Stimulated activated CD8-positive, alpha-beta memory T cell treated with anti-CD3 and anti-CD28 coated beads, Interleukin-7, amount 100 ng/mL, for 4 hours (primary cell): ENCODE data around the gene AHCY.
"Not testable (repeated sequence)": the region's sequence is repeated elsewhere in the genome, so short reads cannot be mapped to it uniquely, and the experiment has no call there.

Experiments
- DNase-seq, 2 donors: peaks; one replicate each; pipeline ENCODE4 v3.0.0-alpha.2; 2020; ENCODE audit warnings: low read depth in 2 of 2

Gene AHCY

DNA sequence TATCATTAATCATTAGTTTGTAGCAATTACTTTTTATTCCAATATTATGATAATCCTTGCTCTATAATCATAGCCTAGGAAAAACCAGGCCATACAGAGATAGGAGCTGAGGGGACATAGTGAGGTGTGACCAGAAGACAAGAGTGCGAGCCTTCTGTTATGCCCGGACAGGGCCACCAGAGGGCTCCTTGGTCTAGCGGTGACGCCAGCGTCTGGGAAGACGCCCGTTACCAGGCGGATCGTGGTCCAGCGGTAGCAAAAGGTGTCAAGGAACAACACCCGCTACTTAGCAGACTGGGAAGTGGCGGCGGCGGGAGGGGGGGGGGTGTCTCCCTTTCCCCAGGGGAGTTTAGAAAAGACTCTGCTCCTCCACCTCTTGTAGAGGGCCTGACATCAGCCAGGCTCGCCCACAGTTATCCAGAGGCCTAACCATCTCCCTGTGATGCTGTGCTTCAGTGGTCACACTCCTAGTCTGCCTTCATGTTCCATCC, 4.8 kb downstream of the AHCY start:
- DNase-seq = not testable (repeated sequence)

DNA sequence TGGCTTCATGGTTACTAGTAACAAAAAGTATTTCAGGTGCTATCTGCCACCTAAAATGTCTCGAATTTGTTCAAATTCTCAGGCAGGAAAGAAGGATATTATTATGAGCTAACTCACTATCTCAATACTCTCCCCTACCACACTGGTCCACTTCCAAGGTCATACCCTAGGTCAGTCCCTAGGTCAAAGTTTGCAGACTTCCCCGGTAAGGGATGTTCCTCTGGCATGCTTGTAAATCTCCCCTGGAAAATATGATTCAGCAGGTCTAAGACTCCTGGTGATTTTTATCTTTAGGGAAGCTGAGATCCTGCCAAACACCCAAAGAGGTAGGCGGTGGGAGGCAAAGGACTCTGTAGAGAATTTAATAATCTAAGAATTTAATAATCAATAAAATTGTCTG, 6.7 kb downstream of the AHCY start:
- DNase-seq = no peak

DNA sequence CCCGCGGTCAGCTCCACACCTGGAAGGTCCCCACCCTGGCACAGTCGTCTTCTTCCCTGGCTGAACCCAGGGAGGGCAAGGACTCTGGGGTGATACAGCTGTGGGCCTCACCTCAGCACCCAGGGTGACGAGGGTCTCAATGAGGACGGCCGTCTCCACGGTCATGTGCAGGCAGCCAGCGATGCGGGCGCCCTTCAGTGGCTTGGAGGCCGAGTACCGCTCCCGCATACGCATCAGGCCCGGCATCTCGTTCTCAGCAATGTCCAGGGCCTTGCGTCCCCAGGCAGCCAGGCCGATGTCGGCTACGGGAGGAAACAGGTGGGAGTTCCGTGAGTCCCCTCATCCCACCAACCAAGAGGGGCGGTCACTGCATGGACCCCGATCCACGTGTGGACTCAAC, 7.9 kb downstream of the AHCY start:
- DNase-seq = no peak

DNA sequence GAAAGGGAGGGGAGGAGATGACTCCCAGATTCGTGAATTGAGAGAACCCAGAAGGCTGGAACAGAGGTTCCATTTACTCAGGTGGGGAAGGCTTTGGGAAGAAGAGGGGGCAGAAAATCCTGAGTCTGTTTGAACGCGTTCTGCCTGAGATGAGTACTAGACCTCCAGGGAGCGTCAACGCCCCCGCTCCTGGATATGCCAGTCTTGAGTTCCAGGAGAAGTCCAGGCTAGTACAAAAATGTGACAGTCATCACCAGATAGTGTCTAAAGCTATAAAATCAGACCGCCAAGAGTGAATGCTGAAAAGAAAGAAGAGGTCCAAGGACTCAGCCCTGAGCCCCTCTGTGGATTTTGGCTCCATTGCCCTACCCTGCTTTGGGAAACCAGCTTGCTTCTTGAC, 8.6 kb downstream of the AHCY start:
- DNase-seq = no peak

DNA sequence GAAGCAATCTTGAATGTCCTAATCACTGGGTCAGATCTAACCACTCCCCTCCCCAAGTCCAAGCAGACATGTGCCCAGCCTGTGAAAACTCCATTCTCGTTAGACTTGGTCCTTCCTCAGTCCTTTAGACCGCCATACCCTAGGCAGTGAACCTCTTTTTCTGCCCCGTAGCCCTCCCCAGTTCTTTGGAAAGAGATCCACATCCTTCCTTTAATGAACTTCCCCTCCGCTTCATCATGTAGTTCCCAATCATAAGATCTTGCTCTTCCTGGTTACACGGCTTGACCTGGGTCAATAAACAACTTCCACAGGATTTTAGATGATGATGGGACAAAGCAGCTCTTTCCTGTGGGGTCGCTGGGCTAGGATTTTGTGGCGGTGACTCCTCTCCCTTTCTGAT, 9.6 kb downstream of the AHCY start:
- DNase-seq = no peak

DNA sequence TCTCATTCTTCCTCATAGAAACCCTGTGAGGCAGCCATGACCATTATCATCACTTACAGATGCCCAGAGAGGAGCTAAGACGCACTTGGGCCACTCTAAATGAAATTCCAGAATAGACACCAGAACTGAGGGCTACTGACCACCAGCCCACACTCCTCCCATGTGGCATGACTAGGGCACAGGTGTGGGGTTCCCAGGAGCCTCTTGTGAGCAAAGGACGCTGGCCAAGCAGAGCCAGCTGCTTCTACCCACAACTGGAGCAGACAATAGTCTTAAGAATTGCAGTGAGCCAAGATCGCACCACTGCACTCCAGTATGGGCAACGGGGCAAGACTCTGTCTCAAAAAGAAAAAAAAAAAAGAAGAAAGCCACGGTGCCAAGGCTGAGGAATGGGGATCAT, 10.0 kb downstream of the AHCY start:
- DNase-seq = no peak

DNA sequence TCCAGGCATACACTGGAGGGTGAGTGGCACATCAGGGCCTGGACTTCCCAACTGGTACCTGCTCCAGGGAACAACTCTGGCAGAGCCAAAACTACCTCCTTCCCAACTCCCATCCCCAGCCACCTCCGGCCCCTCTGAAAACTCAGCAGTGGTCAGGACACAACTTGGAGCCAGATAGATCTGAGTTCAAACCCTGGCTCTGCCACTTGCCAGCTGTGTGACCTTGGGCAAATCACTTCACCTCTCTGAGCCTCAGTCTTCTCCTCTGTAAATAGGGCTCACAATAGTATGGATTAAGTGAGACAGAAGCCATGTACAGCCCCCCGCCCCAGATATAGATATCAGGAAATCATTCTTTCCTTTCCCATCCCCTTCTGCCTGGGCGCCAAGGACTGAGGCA, 10.7 kb downstream of the AHCY start:
- no peak for DNase-seq

DNA sequence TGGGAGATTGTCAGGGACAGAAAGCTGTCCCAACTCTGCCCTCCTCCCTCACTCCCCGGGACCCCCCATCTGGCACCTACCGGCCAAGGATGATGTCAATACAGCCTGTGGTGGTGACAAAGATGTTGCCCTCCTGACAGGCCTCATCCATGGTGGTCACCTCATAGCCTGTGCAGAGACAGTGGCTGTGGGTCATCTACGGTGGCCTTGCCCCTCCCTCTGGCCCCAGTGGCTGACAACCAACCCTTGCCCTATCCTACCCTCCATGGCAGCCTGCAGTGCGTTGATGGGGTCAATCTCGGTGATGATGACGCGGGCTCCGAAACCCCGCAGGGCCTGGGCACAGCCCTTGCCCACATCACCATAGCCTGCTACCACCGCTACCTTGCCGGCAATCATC, 12.7 kb downstream of the AHCY start:
- no peak for DNase-seq

DNA sequence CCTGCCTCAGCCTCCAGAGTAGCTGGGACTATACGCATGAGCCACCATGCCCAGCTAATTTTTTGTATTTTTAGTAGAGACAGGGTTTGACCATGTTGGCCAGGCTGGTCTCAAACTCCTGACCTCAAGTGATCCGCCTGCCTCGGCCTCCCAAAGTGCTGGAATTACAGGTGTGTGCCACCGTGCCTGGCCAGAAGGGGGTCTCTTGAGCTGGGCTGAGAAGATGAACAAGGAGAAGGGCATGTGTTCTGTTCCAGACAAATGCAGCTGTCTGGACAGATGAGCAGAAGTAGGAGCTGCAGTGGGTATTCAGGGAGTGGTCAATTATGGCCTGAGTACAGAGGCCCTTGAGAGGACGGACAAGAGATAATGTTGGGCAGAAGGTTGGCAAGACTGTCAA, 15.7 kb downstream of the AHCY start:
- DNase-seq = not testable (repeated sequence)

DNA sequence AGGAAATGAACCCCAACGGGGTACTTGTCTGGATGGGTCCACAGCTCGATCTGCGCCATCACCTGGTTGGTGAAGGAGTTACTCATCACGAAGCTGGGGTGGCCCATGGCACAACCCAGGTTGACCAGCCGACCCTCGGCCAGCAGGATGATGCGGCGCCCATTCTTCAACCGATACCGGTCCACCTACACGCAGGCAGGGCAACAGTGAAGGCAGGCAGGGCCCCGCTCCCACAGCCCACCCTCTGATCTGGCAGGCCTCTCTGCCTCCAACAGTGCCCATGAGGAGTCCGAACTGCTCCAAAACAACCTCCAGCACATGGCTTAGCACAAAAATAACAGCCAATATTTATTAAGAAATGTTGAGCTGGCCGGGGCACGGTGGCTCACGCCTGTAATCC, 17.7 kb downstream of the AHCY start:
- DNase-seq = no peak

DNA sequence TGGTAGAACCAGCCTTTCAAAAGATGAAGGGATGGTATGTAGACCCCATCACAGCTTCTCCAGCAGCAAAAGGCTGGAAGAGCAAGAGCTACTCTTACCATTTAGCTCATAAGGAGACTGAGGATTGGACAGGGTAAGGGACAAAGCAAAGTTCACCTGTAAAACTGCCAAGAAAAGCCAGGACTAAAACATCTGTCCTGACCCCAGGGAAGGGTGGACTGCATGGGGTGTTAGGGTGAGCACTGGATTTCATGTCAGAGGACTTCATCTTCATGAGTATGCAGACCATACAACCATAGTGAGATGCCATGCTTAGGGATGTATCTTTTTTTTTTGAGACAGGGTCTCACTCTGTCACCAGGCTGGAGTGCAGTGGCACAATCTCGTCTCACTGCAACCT, 19.3 kb downstream of the AHCY start:
- DNase-seq = no peak

DNA sequence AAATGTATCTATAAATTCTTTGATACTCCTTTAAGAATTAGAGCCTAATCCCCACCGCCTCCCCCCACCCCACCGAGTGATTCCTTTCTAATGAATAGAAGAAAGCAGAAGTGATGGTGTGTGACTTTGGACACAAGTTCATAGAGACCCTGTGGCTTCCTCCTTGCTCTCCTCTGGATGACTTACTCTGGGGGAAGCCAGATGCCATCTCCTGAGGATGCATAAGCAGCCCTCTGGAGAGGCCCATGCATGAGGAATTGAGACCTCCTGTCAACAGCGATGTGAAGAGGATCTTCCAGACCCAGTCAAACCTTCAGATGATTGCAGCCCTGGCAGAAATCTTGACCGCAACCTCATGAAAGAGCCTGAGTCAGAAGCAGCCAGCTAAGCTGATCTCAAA, 21.1 kb downstream of the AHCY start:
- DNase-seq = no peak

DNA sequence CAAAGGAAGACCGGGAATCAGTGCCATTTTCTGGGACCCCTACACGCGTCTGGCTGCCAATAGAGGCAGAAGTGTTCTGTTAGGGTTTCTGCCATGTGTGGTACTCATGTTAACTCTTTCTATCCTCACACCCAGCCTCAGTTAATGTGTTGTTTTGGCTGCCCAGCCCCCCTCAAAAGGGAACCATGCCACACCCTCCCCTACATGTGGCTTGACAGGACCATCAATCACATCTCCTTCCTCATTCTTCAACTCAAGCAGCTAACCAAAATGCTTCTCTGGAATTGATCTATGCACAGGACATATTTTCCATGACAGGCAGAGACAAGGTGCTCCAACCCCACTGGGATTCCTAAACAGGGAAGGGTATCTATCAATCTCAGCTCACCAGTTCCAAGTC, 22.0 kb downstream of the AHCY start:
- no peak for DNase-seq

DNA sequence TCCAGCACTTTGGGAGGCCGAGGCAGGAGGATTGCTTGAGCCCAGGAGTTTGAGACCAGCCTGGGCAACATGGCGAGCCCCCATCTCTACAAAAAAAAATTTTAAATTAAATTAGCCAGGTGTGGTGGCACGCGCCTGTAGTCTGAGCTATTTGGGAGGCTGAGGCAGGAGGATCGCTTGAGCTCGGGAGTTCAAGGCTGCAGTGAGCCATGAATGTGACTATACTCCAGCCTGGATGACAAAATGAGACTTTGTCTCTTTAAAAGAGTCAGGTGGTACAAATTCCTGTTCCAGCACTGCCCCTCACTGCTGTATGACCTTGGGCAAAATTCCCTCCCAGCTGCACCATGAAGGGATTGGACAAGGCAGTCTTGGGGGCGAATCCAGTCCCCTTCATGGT, 28.5 kb downstream of the AHCY start:
- DNase-seq = no peak

DNA sequence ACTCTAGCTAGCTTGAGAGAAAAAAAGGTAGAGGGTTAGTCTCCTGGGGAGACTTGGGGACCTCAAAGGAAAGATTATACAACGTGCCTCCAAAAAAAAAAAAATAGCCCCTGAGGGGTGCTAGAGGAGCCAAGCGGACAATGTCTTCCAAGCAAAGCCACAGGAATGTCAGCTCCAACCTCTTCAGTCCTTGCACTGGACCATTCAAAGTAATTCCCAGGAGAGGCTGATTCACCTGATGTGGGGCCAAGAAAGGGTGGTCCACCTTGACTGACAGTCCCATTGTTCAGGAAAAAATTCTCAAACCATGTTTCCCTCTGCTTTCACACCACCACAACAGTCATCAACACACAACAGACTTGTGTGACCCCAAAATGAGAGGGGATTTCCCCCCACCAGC, 31.2 kb downstream of the AHCY start:
- DNase-seq = no peak

DNA sequence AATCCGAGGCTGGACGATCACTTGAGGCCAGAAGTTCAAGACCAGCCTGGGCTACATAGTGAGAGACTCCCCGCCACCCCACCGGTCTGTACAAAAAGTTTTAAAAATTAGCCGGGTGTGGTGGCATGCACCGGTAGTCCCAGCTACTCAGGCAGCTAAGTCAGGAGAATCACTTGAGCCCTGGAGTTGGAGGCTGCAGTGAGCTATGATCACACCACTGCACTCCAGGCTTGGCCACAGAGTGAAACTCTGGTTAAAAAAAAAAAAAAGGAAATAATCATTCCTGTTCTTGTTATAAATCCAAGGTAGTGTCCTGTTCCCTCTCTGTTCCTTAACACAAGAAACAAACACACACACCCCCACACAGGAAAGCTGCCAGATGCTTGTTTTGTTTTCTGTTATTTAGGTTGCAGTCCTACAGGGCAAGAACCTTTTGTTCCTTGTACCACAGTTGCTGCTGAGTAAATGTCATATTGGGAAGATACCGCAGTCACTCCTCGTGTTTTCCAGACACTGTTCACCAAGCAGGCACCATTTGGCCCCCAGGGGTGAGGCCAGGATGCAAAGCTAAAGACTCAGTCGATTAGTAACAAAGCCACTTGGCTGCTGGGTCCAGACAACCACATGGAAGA, 33.0 kb downstream of the AHCY start:
- no peak for DNase-seq

DNA sequence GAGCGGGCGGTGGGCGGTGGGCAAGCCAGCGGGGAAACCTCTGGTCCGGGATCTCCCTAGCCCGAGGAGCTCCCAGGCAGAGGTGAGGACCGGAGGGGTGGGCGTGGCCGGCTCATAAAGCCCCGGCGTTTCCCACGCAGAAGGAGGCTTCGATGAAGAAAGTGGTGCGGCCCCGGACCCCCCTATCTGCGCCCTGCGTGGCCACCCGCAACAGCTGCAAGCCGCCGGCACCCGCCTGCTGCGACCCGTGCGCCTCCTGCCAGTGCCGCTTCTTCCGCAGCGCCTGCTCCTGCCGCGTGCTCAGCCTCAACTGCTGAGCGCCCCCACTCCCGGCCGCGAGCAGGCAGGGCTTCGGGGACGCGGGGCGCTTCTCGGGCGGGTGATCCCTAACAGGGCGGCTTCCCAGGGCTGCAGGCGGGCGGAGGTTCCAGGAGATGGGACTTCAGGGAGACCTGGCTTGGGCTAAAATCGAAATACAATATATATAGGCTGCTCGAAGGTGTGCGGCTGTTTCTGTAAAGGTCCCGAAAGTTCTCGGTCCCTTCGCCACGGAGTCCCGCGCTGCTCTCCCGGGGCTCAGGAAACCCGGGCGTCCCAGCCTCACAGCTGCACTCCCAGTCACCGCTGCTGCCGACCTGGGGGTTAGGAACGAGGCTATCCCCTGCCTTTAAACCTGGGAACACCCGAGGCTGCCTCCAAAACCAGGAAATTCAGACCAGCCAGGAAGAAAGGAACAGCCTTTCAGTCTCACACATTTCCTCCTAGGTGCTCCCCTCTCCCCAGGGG, 34.1 kb downstream of the AHCY start:
- DNase-seq = peak in 1 of 2 donors; percentile 10

DNA sequence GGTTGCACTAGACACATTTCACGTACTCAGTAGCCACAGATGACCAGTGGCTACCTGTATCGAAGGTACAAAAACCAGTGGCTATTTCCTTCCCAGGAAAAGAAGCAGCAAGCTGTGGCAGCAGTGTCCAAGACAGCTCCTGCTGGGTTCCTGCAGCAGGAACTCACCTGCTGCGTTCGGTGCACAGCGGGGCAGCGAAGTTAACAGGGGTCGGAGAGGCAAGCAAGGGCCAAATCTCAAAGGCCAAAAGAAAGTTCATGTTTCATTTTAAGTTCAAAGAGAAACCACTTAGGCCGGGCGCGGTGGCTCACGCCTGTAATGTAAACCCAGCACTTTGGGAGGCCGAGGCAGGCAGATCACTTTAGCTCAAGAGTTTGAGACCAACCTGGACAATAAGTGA, 35.0 kb downstream of the AHCY start:
- no peak for DNase-seq

DNA sequence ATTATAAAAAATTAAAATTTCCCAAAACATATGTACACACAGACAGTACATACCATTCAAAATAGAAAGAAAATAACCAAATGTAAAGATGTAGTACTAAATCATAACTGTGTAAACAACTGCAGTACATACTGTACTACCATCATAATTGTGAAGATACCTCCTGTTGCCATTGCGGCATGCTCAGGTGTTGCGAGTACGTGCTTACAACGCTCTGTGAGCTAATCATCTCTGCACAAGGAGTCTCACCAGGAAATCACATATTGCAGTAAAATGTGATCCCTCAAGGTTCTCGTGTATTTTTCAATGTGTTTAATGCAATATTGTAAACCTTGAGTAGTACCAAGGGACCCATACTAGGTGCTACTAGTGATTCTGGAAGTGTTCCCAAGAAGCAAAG, 39.0 kb downstream of the AHCY start:
- DNase-seq = no peak

DNA sequence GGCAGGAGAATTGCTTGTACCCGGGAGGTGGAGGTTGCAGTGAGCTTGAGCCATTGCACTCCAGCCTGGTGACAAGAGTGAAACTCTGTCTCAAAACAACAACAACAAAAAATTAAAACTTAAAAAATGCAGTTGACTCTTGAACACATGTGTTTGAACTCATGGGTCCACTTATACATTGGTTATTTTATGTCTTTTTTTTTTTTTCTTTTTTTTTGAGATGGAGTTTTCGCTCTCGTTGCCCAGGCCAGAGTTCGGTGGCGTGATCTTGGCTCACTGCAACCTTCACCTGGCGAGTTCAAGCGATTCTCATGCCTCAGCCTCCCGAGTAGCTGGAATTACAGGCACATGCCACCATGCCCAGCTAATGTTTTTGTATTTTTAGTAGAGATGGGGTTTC, 39.7 kb downstream of the AHCY start:
- not testable (repeated sequence) for DNase-seq

DNA sequence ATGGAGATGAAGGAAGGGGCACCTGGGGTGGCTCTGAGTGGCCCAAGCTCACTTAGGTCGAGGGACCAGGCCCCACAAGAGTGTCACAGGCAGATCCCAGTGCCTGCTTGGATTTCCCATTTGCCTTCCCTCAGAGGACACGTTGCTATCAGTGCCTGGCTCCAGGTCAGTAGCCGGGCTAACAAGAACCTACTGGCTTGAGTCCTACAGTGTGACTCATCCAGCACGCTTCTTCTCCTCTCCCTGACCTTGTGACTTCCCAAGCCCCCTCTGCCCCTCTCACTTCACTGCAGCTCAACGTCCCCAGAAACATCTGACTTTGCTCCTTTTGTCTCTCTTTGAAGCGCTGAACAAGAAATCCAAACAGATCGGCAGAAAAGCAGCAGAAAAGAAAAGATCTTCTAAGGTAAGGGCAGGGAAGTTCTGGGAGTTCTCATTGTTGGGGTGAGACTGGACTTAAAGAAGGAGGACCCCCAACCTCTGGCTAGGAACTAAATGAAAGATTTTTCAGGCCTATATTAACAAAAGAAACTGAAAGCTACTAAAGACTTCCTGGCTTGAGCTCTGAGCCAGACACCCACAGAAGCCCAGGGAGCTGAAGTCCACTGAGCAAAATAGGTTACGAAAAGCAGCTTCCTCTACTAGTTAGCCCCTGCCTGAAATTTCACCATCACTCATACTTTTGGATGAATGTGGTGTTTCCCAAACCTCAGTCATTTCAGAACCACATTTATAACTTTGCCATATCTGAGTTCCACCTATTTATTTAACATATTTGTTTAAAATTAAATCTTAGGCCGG, 40.5 kb downstream of the AHCY start:
- DNase-seq = no peak

DNA sequence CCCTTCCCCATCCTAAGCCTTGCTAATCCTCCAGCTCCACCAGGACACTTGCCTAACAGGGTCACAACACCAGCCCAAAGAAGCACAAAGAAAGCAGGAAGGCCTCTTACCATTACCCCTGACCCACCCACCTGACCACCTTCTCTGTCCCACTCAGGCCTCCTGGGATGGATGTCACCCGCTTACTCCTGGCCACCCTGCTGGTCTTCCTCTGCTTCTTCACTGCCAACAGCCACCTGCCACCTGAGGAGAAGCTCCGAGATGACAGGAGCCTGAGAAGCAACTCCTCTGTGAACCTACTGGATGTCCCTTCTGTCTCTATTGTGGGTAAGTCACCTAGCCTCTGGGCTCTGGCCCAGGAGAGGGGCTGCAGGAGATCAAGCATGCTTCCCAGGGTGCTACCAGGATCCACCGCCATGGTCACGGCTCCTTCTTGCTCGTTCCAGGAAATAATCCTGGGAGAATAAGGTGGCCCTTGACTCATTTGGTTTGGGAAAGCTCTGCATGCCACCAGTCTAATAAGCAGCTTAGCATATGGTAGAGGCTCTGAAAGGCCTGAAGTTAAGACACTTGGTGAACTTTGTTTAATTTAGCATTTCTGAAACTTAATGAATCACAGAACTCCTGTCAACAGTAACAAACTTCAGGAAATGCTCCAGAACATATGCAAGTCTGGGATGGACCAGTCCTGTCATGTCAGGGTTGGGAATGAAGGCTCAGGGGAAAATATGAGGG, 42.8 kb downstream of the AHCY start:
- no peak for DNase-seq
